Activated T-cell treated with anti-CD3 and anti-CD28 coated beads, Interleukin-2, amount 50 U/mL, for 24 hours (primary cell): ENCODE measurements around the gene AMFR.
A peak's percentile ranks its signal among the peaks of the same experiment; 100 is the strongest.

Source experiments
- DNase-seq: peaks from one replicate; pipeline ENCODE4 v3.0.0-alpha.2; 2020
- H3K27ac Mint-ChIP-seq: 2 replicates; pipeline ENCODE4 v1.8.0; 2020; ENCODE audit warnings: mild to moderate bottlenecking, mixed read lengths
- H3K27me3 Mint-ChIP-seq: 2 replicates; pipeline ENCODE4 v1.8.0; 2020; ENCODE audit warnings: mixed read lengths
- H3K36me3 Mint-ChIP-seq: 2 replicates; pipeline ENCODE4 v1.8.0; 2020; ENCODE audit warnings: low read depth, mixed read lengths
- H3K4me1 Mint-ChIP-seq: 2 replicates; pipeline ENCODE4 v1.8.0; 2020; ENCODE audit warnings: low read depth, mixed read lengths
- H3K4me3 Mint-ChIP-seq: 2 replicates; pipeline ENCODE4 v1.8.0; 2020; ENCODE audit warnings: mild to moderate bottlenecking, moderate library complexity, mixed read lengths
- H3K9me3 Mint-ChIP-seq: 2 replicates; pipeline ENCODE4 v1.8.0; 2020; ENCODE audit warnings: mixed read lengths

The AMFR gene

DNA sequence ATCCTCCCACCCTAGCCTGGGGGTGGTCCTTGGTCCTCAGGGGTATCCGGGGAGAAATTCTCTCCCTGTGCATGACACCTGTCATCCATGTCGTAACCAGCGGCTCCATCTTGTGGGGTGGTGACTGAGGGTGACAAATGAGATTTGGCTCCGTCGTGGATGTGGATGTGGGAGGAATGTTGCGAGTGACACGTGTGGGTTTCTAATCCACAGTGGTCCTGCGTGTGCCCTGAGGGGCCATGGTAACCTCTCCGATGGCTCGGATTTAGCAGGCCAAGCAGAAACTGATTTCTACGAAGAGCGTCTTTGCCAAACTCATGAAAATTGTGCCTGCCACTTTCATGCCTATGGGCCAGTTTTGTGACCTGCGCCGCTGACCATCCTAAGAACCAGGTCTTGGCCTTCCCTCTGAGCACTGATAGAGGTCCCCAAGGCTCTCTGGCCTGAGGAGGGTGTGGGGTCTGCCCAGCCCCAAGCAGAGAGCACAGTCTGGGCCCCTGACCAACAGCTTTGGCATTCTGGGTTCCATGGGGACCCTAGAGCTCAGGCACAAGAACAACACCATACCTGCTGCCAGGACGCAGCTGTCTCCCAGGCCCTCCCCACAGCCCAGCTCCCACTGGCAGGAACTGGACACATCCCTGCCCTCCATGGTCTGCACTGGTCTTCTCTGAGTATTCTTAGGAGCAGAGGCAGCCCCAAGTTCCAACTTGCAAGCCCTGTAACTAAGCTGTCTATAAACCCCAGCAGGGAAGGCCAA, 79.0 kb downstream of the AMFR start:
- no peaks in the 10 kb centered on the region for H3K27me3 Mint-ChIP-seq
- H3K9me3 Mint-ChIP-seq = no peaks in the 10 kb centered on the region
- no peak for DNase-seq
- H3K36me3 Mint-ChIP-seq = no peaks in the 10 kb centered on the region
- H3K4me1 Mint-ChIP-seq = no peaks in the 10 kb centered on the region
- H3K4me3 Mint-ChIP-seq = no peak overlapping the region
- H3K27ac Mint-ChIP-seq = no peak overlapping the region

GRCh38 chr16:56345406-56346050, 79.8 kb downstream of the AMFR start:
- H3K9me3 Mint-ChIP-seq = no peaks in the 10 kb centered on the region
- no peak overlapping the region for H3K4me3 Mint-ChIP-seq

DNA sequence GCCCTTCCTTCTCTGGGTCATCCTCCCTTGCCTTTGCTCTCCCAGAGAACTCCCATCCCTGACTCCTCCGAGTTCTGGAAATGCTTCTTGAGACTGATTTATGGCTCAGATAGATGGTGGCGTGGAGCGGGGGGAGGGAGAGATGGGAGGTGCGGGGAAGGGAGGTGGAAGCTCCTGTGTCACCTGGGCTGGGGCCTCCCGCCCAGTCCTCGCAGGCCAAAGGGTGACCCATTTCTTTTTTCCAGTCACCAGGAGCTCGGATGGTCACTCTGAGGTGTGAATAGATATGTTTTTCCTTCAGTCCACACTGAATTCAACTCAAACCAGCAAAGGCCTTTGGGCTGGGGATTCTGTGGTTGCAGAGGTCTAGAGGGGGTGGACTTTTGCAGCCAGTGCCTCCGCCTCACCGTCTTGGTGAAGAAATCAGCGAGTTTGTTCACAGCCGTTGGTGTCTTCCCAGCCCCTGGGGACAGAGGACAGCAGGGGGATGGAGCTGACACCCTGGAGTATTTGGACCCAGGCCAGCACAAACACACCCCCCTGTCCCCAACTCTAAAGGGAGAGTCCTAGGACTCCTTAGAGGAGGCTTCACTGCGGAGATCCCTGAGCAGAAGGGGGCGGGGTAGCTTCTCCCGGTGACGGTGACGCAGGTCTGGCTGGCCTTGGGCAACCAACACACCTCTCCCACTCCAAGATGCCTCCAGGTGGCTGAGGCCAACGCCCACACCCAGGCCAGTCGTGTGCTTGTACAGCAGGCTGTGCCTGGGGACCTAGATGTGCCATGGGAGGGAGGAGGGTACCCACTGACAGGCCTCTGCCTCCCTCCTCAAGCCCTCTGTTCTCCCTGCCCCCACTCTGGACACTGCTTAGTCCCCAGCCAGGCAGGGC, 80.6 kb downstream of the AMFR start:
- no peak overlapping the region for H3K27ac Mint-ChIP-seq
- no peak for DNase-seq
- no peak overlapping the region for H3K4me3 Mint-ChIP-seq
- H3K36me3 Mint-ChIP-seq = no peaks in the 10 kb centered on the region
- no peaks in the 10 kb centered on the region for H3K27me3 Mint-ChIP-seq
- H3K4me1 Mint-ChIP-seq = no peaks in the 10 kb centered on the region
- H3K9me3 Mint-ChIP-seq = no peaks in the 10 kb centered on the region

More at GRCh38 chr16:56345406-56346050, 79.8 kb downstream of the AMFR start:
- no peak overlapping the region for H3K27ac Mint-ChIP-seq
- no peaks in the 10 kb centered on the region for H3K36me3 Mint-ChIP-seq
- DNase-seq = no peak
- H3K4me1 Mint-ChIP-seq = no peaks in the 10 kb centered on the region
- H3K27me3 Mint-ChIP-seq = no peaks in the 10 kb centered on the region

DNA sequence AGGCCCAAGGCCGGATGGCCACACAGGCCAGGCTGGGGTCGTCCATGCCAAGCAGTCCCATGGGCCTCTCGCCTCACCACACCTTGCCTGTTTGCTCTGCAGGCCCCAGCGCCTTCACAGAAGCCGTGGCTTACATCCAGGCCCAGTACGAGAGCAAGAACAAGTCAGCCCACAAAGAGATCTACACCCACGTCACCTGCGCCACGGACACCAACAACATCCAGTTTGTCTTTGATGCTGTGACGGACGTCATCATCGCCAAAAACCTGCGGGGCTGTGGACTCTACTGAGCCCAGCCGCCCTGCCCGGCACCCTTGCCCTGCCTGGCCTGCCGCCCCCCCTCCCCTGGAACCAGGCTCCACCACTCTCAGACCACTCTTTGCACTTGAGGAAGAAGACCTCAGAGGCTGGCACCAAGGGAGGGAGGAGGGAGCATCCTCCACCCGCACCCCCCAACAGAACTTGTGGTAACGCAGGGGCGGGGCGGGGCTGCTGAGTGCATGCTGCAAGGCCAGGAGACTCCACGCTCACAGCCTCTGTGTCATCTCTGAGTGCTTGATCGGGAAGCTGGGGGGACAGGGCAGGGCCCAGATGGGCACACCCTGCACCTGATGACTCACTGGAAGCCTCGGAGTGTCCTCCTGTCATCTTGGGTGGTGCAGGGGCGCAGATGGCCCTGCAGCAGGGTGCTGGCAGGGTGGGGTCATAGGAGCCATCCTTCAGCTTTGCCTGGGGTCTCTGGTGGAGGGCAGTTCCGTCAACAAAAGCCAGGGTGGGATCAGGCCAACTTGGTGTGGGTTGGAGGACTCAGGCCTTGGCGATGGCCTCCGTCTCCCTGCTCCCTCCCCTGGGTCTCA, 81.5 kb downstream of the AMFR start:
- H3K27me3 Mint-ChIP-seq = no peaks in the 10 kb centered on the region
- no peak overlapping the region for H3K27ac Mint-ChIP-seq
- H3K4me3 Mint-ChIP-seq = no peak overlapping the region
- no peaks in the 10 kb centered on the region for H3K9me3 Mint-ChIP-seq
- no peaks in the 10 kb centered on the region for H3K4me1 Mint-ChIP-seq
- no peaks in the 10 kb centered on the region for H3K36me3 Mint-ChIP-seq
- no peak for DNase-seq

- Mint-ChIP-seq H3K9me3 (no peaks in the 10 kb centered on the region), H3K4me1 (no peaks in the 10 kb centered on the region), H3K4me3 (no peak overlapping the region), H3K27me3 (no peaks in the 10 kb centered on the region), H3K36me3 (no peaks in the 10 kb centered on the region), H3K27ac (no peak overlapping the region)
- no peak for DNase-seq
Measured at GRCh38 chr16:56341656-56342399, 83.5 kb downstream of the AMFR start.

DNA sequence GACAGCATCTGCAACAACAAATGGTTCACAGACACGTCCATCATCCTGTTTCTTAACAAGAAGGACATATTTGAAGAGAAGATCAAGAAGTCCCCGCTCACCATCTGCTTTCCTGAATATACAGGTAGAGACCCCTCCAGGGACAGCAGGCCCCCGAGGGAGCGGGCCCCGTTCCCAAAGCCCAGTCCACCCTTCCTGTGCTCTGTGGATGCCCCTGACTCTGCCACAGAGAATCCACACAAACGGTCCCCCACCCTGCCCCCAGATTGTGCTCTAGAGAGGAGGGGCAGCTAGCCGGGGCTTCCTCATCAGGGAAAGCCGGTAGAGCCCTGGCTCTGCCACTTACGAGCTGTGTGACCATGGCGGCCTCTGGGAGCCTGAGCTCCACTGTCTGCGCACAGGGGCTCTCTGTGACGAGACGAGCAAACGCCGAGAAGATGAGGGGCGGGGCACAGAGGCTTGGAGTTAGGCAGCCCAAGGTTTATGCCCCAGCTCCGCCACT, 84.4 kb downstream of the AMFR start:
- Mint-ChIP-seq H3K4me3 (no peak overlapping the region), H3K36me3 (no peaks in the 10 kb centered on the region), H3K4me1 (no peaks in the 10 kb centered on the region), H3K27ac (no peak overlapping the region), H3K27me3 (no peaks in the 10 kb centered on the region), H3K9me3 (no peaks in the 10 kb centered on the region)
- no peak for DNase-seq

GRCh38 chr16:56340416-56340815, 84.9 kb downstream of the AMFR start:
- no peaks in the 10 kb centered on the region for H3K9me3 Mint-ChIP-seq
- H3K4me3 Mint-ChIP-seq = no peak overlapping the region
- no peak overlapping the region for H3K27ac Mint-ChIP-seq
- no peaks in the 10 kb centered on the region for H3K27me3 Mint-ChIP-seq
- DNase-seq = no peak
- H3K4me1 Mint-ChIP-seq = no peaks in the 10 kb centered on the region
- no peaks in the 10 kb centered on the region for H3K36me3 Mint-ChIP-seq

DNA sequence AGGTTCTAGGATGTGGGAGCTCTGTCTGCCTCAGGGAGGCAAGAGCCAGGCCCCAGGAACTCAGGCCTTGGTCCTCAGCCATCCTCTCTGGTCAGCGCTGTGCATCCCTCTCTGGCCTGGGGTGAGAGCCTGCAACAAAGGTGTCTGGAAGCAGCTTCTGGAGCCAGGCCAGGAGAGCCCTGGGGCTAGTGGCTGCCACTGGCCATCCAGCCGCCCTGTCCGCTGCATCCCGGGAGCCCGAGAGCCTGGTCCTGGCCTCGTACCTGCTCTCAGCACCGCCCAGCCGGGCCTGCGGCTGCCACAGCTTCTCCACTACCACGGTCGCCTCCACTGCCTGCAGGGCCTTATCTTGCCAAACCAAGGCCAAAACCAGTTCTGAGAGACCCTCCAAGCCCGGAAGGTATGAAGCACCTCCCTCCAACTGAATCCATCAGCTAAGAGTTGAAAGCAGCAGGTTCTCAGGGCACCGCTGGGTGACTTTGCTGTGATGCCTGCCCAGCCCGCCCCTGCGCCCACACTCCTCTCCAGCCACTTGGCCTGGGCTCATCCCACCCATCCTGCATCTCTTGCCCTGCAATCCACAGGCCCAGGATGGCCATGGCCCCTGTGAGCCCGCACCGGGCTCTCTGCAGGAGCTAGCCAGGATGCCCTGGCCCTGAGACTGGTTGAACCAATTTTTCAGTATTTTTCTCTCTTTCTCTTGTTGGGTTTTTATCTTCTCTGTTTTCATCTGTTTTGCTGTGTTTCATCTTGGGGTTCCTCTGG, 85.7 kb downstream of the AMFR start:
- no peaks in the 10 kb centered on the region for H3K36me3 Mint-ChIP-seq
- no peaks in the 10 kb centered on the region for H3K27me3 Mint-ChIP-seq
- H3K4me1 Mint-ChIP-seq = no peaks in the 10 kb centered on the region
- DNase-seq = no peak
- H3K27ac Mint-ChIP-seq = no peak overlapping the region
- H3K9me3 Mint-ChIP-seq = no peaks in the 10 kb centered on the region
- no peak overlapping the region for H3K4me3 Mint-ChIP-seq

DNA sequence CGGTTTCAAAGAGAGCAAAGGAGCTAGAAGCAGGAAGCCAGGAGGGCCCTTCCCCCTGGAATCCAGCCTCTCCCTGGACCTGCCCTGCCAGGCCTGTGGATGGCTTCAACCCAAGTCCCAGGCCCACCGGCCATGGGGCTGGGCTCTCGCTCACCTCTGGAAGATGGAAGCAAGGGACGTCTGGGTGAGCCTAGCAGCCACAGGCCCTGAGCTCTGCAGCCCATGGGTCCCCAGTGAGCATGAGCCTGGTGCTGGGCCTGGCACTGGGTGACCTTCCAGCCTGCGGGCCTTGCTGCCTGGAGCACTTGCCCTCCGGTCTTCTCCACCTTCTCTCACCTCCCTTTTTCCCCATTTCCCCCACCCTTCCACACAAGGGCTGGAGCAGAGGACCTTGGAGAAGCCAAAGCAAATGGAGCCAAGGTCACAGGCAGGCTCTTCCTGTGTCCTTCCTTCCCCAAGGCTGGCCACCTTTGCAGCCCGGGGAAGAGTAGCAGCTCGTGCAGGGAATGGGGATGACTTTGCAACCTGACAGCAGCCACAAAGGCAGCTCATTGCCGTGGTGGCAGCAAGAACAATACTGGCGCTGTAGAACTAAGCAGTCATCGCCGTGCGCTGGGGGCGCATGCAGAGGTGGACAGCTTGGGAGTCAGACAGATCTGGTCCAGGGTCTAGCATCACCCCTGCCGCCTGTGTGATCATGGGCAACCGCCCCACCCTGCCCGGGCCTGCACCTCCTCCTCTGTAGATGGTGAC, 86.6 kb downstream of the AMFR start:
- no peaks in the 10 kb centered on the region for H3K27me3 Mint-ChIP-seq
- H3K9me3 Mint-ChIP-seq = no peaks in the 10 kb centered on the region
- DNase-seq = no peak
- H3K36me3 Mint-ChIP-seq = no peaks in the 10 kb centered on the region
- H3K27ac Mint-ChIP-seq = peak overlapping the region; percentile 22
- no peak overlapping the region for H3K4me3 Mint-ChIP-seq
- H3K4me1 Mint-ChIP-seq = no peaks in the 10 kb centered on the region

DNA sequence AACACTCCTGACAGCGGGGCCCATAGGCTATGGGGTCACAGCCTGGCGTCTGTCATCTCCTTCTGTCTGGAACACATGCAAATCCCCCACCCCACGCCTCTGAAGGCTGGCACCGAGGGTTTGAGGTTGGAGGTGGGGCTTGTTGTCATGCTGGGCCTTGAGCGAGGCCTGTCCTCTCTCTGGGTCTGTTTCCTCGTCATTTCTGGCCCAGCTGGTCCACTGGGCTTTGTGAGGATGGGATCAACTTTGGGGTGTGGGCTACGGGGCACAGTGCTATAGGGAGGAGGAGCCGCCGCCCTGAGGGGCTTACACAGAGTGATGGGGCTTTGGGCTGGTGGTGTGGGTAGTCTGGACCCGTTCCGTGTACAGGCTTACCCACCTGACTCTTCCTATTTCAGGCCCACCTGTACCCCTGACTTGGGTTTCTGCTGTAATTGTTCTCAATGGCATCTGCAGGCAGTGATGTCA, 87.5 kb downstream of the AMFR start:
- H3K4me3 Mint-ChIP-seq = no peak overlapping the region
- no peak for DNase-seq
- H3K27ac Mint-ChIP-seq = no peak overlapping the region
- H3K36me3 Mint-ChIP-seq = no peaks in the 10 kb centered on the region
- no peaks in the 10 kb centered on the region for H3K27me3 Mint-ChIP-seq
- no peaks in the 10 kb centered on the region for H3K4me1 Mint-ChIP-seq
- H3K9me3 Mint-ChIP-seq = no peaks in the 10 kb centered on the region

DNA sequence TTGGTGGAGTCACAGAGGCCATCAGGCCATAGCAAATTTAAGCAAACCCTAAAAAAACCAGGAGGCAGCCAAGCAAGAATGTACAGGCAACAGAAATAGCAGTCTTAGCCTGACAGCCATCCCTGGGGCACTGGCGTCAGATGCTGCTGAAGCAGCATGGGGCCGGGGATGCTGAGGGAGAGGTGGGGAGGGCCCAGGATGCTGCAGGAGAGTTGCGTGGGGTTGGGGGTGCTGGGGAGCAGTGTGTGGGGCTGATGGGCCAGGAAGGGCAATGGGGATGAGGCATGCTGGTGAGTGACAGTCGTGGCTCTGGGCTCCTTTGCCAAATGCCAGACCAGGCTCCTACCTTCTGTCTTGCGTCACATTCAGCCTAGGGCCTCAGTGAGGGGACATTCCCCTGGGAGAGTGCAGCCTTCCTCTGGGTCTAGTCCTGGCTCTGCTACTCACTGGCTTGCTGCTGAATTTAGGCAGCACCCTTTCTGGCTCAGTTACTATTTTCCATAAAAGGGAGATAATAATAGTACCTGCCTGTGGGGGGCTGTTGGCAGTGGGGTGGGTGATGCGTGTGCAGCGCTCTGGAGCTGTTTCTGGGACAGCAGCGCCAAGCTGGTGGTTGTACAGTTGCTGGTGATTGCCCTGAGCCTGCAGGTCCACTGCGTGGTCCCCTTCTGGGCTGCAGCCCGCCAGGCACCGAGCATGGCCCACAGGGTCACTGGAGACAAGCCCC, 88.1 kb downstream of the AMFR start:
- Mint-ChIP-seq H3K4me3 (no peak overlapping the region), H3K4me1 (no peaks in the 10 kb centered on the region)

GRCh38 chr16:56336711-56337110, 88.6 kb downstream of the AMFR start:
- DNase-seq = no peak
- Mint-ChIP-seq H3K4me1 (no peaks in the 10 kb centered on the region), H3K9me3 (no peaks in the 10 kb centered on the region), H3K27ac (no peak overlapping the region), H3K27me3 (no peaks in the 10 kb centered on the region), H3K4me3 (no peak overlapping the region), H3K36me3 (no peaks in the 10 kb centered on the region)

More for the DNA sequence above, 88.1 kb downstream of the AMFR start:
- no peak for DNase-seq
- H3K36me3 Mint-ChIP-seq = no peaks in the 10 kb centered on the region
- no peak overlapping the region for H3K27ac Mint-ChIP-seq
- no peaks in the 10 kb centered on the region for H3K9me3 Mint-ChIP-seq
- H3K27me3 Mint-ChIP-seq = no peaks in the 10 kb centered on the region
